IMR-90 (cell line): ENCODE measurements around the gene NUP98. TPM values are rescaled to one million over a fixed set of nuclear protein-coding genes. Genes with fewer than 3 reads are reported as not detected.

Experiments used
- ATAC-seq: fragments of 200-7000 bp; cut with Tn5 transposase; 2 replicates; pipeline ENCODE4 v1.9.1; 2020; ENCODE audit warnings: low read depth, mild to moderate bottlenecking, moderate library complexity
- BruUV-seq: library from RNA; stranded (reverse); fragments of 400-500 nt; replicated peaks from 2 replicates; lab custom pipeline; 2021; lab: Mats Ljungman, UMichigan
- CTCF ChIA-PET: fragments of 300-600 bp; formaldehyde crosslinking; extraction: SDS; loops from one replicate; lab custom pipeline; 2021; ENCODE audit warnings: antibody characterized with exemption; lab: Yijun Ruan, JAX
- POLR2A ChIA-PET: fragments of 300-600 bp; sonication (Branson Sonifier 250); formaldehyde crosslinking; loops from one replicate; lab custom pipeline; 2022; ENCODE audit warnings: antibody characterized with exemption; ENCODE audit not compliant: unreplicated experiment; lab: Charles Lee
- DNase-seq: peaks from one replicate; pipeline ENCODE4 v3.0.0; 2013
- H2AFZ ChIP-seq: replicated peaks from 2 replicates; pipeline ENCODE3; 2013; ENCODE audit warnings: low read length, mild to moderate bottlenecking; ENCODE audit not compliant: poor library complexity
- H2AK5ac ChIP-seq: 2 replicates; pipeline ENCODE4 v1.6.1; 2013; ENCODE audit warnings: low read depth, low read length, inconsistent platforms
- H2AK9ac ChIP-seq: replicated peaks from 2 replicates; pipeline ENCODE3; 2013; ENCODE audit warnings: mild to moderate bottlenecking, low read depth, low read length, moderate library complexity; ENCODE audit not compliant: poor library complexity
- H2BK120ac ChIP-seq: 2 replicates; pipeline ENCODE4 v1.6.1; 2013; ENCODE audit warnings: low read depth, low read length, inconsistent platforms
- H2BK15ac ChIP-seq: 3 replicates; pipeline ENCODE4 v1.6.1; 2013; ENCODE audit warnings: low read depth, low read length, inconsistent platforms
- H2BK20ac ChIP-seq: 2 replicates; pipeline ENCODE4 v1.6.1; 2013; ENCODE audit warnings: low read depth, mild to moderate bottlenecking, inconsistent platforms, low read length, moderate library complexity
- H2BK5ac ChIP-seq: 2 replicates; pipeline ENCODE4 v1.6.1; 2013; ENCODE audit warnings: mild to moderate bottlenecking, low read depth, low read length, inconsistent platforms; ENCODE audit not compliant: poor library complexity, severe bottlenecking
- H3K14ac ChIP-seq: replicated peaks from 2 replicates; pipeline ENCODE4 v1.6.1; 2013; ENCODE audit warnings: low read depth, low read length, inconsistent platforms
- H3K18ac ChIP-seq: 2 replicates; pipeline ENCODE4 v1.6.1; 2013; ENCODE audit warnings: low read depth, low read length, control low read depth
- H3K23ac ChIP-seq: 2 replicates; pipeline ENCODE4 v1.6.1; 2013; ENCODE audit warnings: low read depth, low read length, inconsistent platforms
- H3K27ac ChIP-seq: 2 replicates; pipeline ENCODE4 v1.5.1; 2013; ENCODE audit warnings: mild to moderate bottlenecking, control low read depth, low read length; ENCODE audit not compliant: insufficient read depth
- H3K27me3 ChIP-seq: 2 replicates; pipeline ENCODE4 v1.6.1; 2013; ENCODE audit warnings: low read length; ENCODE audit not compliant: control insufficient read depth, insufficient read depth
- H3K36me3 ChIP-seq: 2 replicates; pipeline ENCODE4 v1.6.1; 2013; ENCODE audit warnings: low read length, mixed read lengths; ENCODE audit not compliant: control insufficient read depth, insufficient read depth
- H3K4ac ChIP-seq: 2 replicates; pipeline ENCODE4 v1.6.1; 2013; ENCODE audit warnings: low read depth, low read length, inconsistent platforms
- H3K4me1 ChIP-seq: 2 replicates; pipeline ENCODE4 v1.6.1; 2013; ENCODE audit warnings: low read length, mixed read lengths; ENCODE audit not compliant: control insufficient read depth, insufficient read depth
- H3K4me2 ChIP-seq: 2 replicates; pipeline ENCODE4 v1.6.1; 2013; ENCODE audit warnings: low read depth, mild to moderate bottlenecking, control low read depth, low read length, moderate library complexity
- H3K4me3 ChIP-seq: 2 replicates; pipeline ENCODE4 v1.5.1; 2013; ENCODE audit warnings: low read depth, mild to moderate bottlenecking, control low read depth, low read length, moderate library complexity; ENCODE audit not compliant: insufficient read depth
- H3K56ac ChIP-seq: 2 replicates; pipeline ENCODE4 v1.6.1; 2013; ENCODE audit warnings: low read length, inconsistent platforms; ENCODE audit not compliant: insufficient read depth; ENCODE audit errors: extremely low read depth
- H3K79me1 ChIP-seq, 2 experiments: 2 replicates each; pipeline ENCODE4 v1.6.1; 2013; ENCODE audit warnings: low read length in 2 of 2, inconsistent platforms in 1 of 2, low read depth in 1 of 2
- H3K9ac ChIP-seq: 2 replicates; pipeline ENCODE4 v1.6.1; 2013; ENCODE audit warnings: low read depth, low read length, control low read depth
- H3K9me1 ChIP-seq: 2 replicates; pipeline ENCODE4 v1.6.1; 2013; ENCODE audit warnings: low read length, inconsistent platforms; ENCODE audit not compliant: insufficient read depth
- H3K9me3 ChIP-seq: 2 replicates; pipeline ENCODE4 v1.6.1; 2013; ENCODE audit warnings: low read length; ENCODE audit not compliant: control insufficient read depth, insufficient read depth
- H4K20me1 ChIP-seq: 2 replicates; pipeline ENCODE4 v1.6.1; 2013; ENCODE audit warnings: low read length, inconsistent platforms; ENCODE audit not compliant: insufficient read depth
- H4K5ac ChIP-seq: 2 replicates; pipeline ENCODE4 v1.6.1; 2013; ENCODE audit warnings: mild to moderate bottlenecking, low read depth, low read length, control low read depth
- H4K8ac ChIP-seq, 2 experiments: 2 replicates each; pipeline ENCODE4 v1.6.1; 2013; ENCODE audit warnings: low read depth in 2 of 2, low read length in 2 of 2, control low read depth in 1 of 2, inconsistent platforms in 1 of 2
- H4K91ac ChIP-seq: 2 replicates; pipeline ENCODE4 v1.6.1; 2013; ENCODE audit warnings: low read depth, low read length, inconsistent platforms; ENCODE audit not compliant: insufficient read depth
- BHLHE40 ChIP-seq: fragments of 150-350 bp; IDR thresholded peaks from 2 replicates; pipeline ENCODE4 v1.6.1; 2016; ENCODE audit warnings: mild to moderate bottlenecking, low read depth, low read length
- CEBPB ChIP-seq: IDR thresholded peaks from 2 replicates; pipeline ENCODE4 v1.6.1; 2012; ENCODE audit warnings: low read depth, low read length, improper control_type of control experiment
- CHD1 ChIP-seq: IDR thresholded peaks from 2 replicates; pipeline ENCODE4 v1.6.1; 2012; ENCODE audit warnings: low read depth, low read length, improper control_type of control experiment
- FOS ChIP-seq: fragments of 150-350 bp; IDR thresholded peaks from 2 replicates; pipeline ENCODE4 v1.6.1; 2016; ENCODE audit warnings: low read depth, low read length
- MAFK ChIP-seq: IDR thresholded peaks from 2 replicates; pipeline ENCODE4 v1.6.1; 2012; ENCODE audit warnings: low read depth, low read length, improper control_type of control experiment
- MAZ ChIP-seq: IDR thresholded peaks from 2 replicates; pipeline ENCODE4 v1.6.1; 2012; ENCODE audit warnings: low read depth, mild to moderate bottlenecking, low read length, improper control_type of control experiment, moderate library complexity, borderline replicate concordance
- MXI1 ChIP-seq: IDR thresholded peaks from 2 replicates; pipeline ENCODE4 v1.6.1; 2012; ENCODE audit warnings: low read depth, mild to moderate bottlenecking, low read length, moderate library complexity, borderline replicate concordance
- NFE2L2 ChIP-seq: fragments of 150-350 bp; IDR thresholded peaks from 2 replicates; pipeline ENCODE4 v1.6.1; 2016; ENCODE audit warnings: low read depth, mild to moderate bottlenecking, low read length
- POLR2A ChIP-seq: IDR thresholded peaks from 2 replicates; pipeline ENCODE4 v1.6.1; 2012; ENCODE audit warnings: mild to moderate bottlenecking, low read depth, low read length
- RAD21 ChIP-seq: IDR thresholded peaks from 2 replicates; pipeline ENCODE4 v1.6.1; 2012; ENCODE audit warnings: low read length, improper control_type of control experiment
- RCOR1 ChIP-seq: IDR thresholded peaks from 2 replicates; pipeline ENCODE4 v1.6.1; 2012; ENCODE audit warnings: mild to moderate bottlenecking, low read length, improper control_type of control experiment; ENCODE audit not compliant: insufficient replicate concordance
- RFX5 ChIP-seq: IDR thresholded peaks from 2 replicates; pipeline ENCODE4 v1.8.0; 2012; ENCODE audit warnings: low read depth, mild to moderate bottlenecking, low read length, moderate library complexity
- USF2 ChIP-seq: fragments of 150-350 bp; IDR thresholded peaks from 2 replicates; pipeline ENCODE4 v1.6.1; 2017; ENCODE audit warnings: mild to moderate bottlenecking, antibody characterized with exemption, low read length, low read depth
- WGBS, 2 experiments: methylation state at CpG; one replicate each; pipeline versions ENCODE4 v1.1.5 to v1.1.7; 2013; ENCODE audit warnings: missing lambda C conversion rate in 2 of 2; ENCODE audit not compliant: insufficient read length in 1 of 2; ENCODE audit errors: extremely low coverage in 2 of 2; 5-methylcytosine and 5-hydroxymethylcytosine counted together
- dilution Hi-C: fragments of 300-500 bp; cut with HindIII; formaldehyde crosslinking; loops from one replicate; pipeline ENCODE4 v1.14.3; 2018; ENCODE audit warnings: low sequenced_read_pairs; ENCODE audit not compliant: unreplicated experiment
- in situ Hi-C: fragments of 300-500 bp; cut with MboI; formaldehyde crosslinking; loops from 3 replicates; pipeline ENCODE4 v1.14.3; 2019; ENCODE audit warnings: low sequenced_read_pairs, inconsistent platforms, mixed read lengths
- intact Hi-C: fragments of 100-400 bp; cut with micrococcal nuclease; formaldehyde crosslinking; loops from 2 replicates; pipeline ENCODE4 v1.10.0; 2022
- polyA plus RNA-seq, 3 experiments: library from polyadenylated mRNA; depleted of rRNA; stranded (reverse); fragments of >200 nt; gene quantifications; 2 replicates each; pipeline ENCODE4 v1.2.3, GENCODE V29; 2012; ENCODE audit warnings: low replicate concordance in 1 of 3
- total RNA-seq: library from RNA; depleted of rRNA; stranded (reverse); fragments of >200 nt; gene quantifications from 2 replicates; pipeline ENCODE4 v1.2.3, GENCODE V29; 2012
- TF ChIP-seq, protein P1 (sequence below): fragments of 150-350 bp; IDR thresholded peaks from 2 replicates; pipeline ENCODE4 v1.6.1; 2016; ENCODE audit warnings: low read depth, mild to moderate bottlenecking, low read length, moderate library complexity, borderline replicate concordance
- TF ChIP-seq, protein P2 (sequence below): conservative IDR thresholded peaks from 2 replicates; pipeline ENCODE4 v1.5.1; 2012; ENCODE audit warnings: mild to moderate bottlenecking, low read depth, low read length, improper control_type of control experiment

Gene NUP98
- total and polyA plus RNA-seq, 2 of the 4 experiments (the other 2 are of a cell fraction): 103 to 138 TPM

DNA sequence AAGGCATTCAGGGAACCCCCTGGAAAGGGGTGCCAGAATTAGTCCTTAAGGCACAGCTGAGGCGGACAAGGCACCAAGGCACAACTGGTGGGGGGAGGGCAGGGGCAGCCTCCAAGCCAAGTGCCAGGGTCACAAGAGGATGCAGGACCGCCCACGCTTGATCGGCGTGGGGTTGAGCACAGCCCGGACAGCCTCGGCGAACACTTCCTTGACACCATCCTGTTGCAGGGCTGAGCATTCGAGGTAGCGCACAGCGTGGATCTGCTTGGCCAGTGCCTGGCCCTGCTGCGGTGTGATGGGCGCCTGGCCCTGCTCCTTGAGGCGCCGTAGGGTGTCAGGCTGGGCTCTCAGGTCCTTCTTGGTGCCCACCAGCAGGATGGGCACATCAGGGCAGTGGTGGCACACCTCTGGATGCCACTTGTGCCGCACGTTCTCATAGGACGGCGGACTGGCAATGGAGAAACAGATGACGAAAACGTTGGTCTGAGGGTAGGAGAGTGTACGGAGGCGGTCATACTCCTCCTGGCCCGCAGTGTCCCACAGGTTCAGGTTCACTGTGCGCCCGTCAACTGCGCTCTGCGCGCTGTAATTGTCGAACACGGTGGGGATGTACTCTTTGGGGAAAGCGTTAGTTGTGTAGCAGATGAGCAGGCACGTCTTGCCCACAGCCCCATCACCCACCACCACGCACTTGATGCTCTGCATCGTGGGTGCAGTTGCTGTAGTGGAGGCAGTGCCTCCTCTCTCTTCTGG, 30.3 kb upstream of the NUP98 start:
- H3K9ac ChIP-seq: no peak overlapping the region
- H2BK20ac ChIP-seq: no peak overlapping the region
- peaks cover 29 to 62% of the 10 kb centered on the region in 2 experiments for H3K79me1 ChIP-seq
- BruUV-seq: TSS peak; percentile 63
- ChIA-PET CTCF (interaction anchor here (1.2 kb wide), 1 partner anchor 14 kb away, joined by 3 read pairs; no protein-coding TSS in a partner anchor), POLR2A (no interaction called here)
- H3K9me3 ChIP-seq: no peaks in the 10 kb centered on the region
- H2BK120ac ChIP-seq: no peak overlapping the region
- H3K36me3 ChIP-seq: peaks cover 41% of the 10 kb centered on the region
- no peak overlapping the region for H4K8ac ChIP-seq
- H4K91ac ChIP-seq: no peak overlapping the region
- no peak overlapping the region for H2BK15ac ChIP-seq
- no peak overlapping the region for H2AFZ ChIP-seq
- H3K14ac ChIP-seq: no peak overlapping the region
- no peak overlapping the region for H2AK5ac ChIP-seq
- no peak overlapping the region for H3K4ac ChIP-seq
- H3K4me3 ChIP-seq: no peak overlapping the region
- intact Hi-C loops (no loop called here), dilution Hi-C loops (no loop called here), in situ Hi-C loops (no loop called here)
- no peak overlapping the region for H3K56ac ChIP-seq
- H2AK9ac ChIP-seq: no peak overlapping the region
- no peak overlapping the region for H3K27ac ChIP-seq
- WGBS, 2 experiments: 95% methylated on average over 14 of the region's 35 CpGs; no CpG with 5 or more reads in 1 of the 2 experiments
- no peak overlapping the region for H4K5ac ChIP-seq
- H4K20me1 ChIP-seq: peaks cover 45% of the 10 kb centered on the region
- no peaks in the 10 kb centered on the region for H3K27me3 ChIP-seq
- DNase-seq (no peak), ATAC-seq (no peak)
- peaks cover 4% of the 10 kb centered on the region for H3K4me1 ChIP-seq
- H2BK5ac ChIP-seq: no peak overlapping the region
- no peak overlapping the region for H3K23ac ChIP-seq
- no peak overlapping the region for H3K4me2 ChIP-seq
- H3K9me1 ChIP-seq: peaks cover 34% of the 10 kb centered on the region
- H3K18ac ChIP-seq: no peak overlapping the region
- TF ChIP-seq RFX5: no peak
- TF ChIP-seq USF2: no peak
- TF ChIP-seq, protein P1, sequence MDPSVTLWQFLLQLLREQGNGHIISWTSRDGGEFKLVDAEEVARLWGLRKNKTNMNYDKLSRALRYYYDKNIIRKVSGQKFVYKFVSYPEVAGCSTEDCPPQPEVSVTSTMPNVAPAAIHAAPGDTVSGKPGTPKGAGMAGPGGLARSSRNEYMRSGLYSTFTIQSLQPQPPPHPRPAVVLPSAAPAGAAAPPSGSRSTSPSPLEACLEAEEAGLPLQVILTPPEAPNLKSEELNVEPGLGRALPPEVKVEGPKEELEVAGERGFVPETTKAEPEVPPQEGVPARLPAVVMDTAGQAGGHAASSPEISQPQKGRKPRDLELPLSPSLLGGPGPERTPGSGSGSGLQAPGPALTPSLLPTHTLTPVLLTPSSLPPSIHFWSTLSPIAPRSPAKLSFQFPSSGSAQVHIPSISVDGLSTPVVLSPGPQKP: no peak
- TF ChIP-seq RAD21: no peak
- TF ChIP-seq BHLHE40: no peak
- no peak for TF ChIP-seq MXI1
- TF ChIP-seq CHD1: no peak
- TF ChIP-seq, protein P2, sequence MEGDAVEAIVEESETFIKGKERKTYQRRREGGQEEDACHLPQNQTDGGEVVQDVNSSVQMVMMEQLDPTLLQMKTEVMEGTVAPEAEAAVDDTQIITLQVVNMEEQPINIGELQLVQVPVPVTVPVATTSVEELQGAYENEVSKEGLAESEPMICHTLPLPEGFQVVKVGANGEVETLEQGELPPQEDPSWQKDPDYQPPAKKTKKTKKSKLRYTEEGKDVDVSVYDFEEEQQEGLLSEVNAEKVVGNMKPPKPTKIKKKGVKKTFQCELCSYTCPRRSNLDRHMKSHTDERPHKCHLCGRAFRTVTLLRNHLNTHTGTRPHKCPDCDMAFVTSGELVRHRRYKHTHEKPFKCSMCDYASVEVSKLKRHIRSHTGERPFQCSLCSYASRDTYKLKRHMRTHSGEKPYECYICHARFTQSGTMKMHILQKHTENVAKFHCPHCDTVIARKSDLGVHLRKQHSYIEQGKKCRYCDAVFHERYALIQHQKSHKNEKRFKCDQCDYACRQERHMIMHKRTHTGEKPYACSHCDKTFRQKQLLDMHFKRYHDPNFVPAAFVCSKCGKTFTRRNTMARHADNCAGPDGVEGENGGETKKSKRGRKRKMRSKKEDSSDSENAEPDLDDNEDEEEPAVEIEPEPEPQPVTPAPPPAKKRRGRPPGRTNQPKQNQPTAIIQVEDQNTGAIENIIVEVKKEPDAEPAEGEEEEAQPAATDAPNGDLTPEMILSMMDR: no peak
- no peak for TF ChIP-seq MAFK
- TF ChIP-seq POLR2A: no peak
- no peak for TF ChIP-seq RCOR1
- no peak for TF ChIP-seq MAZ
- no peak for TF ChIP-seq CEBPB
- no peak for TF ChIP-seq FOS
- TF ChIP-seq NFE2L2: no peak
